ENCODE results near the gene NXNL1. TPM values are rescaled to one million over a fixed set of nuclear protein-coding genes. Genes with fewer than 3 reads are reported as not detected.

The NXNL1 gene
- total RNA-seq, 1 experiment from 2014 or later = not detected

GRCh38 chr19:17484520-17485185 lies 23.9 kb upstream of the NXNL1 start:
- Histone ChIP-seq H4K20me1 (ENCODE audit: insufficient read depth) (no peaks in the 10 kb centered on the region), H3K27me3 (ENCODE audit: insufficient read depth, low read length) (no peaks in the 10 kb centered on the region), H3K36me3 (ENCODE audit: control insufficient read depth in 1 of 2, insufficient read depth in 2 of 2, low read length in 2 of 2) (no peaks in the 10 kb centered on the region), H3K79me2 (ENCODE audit: insufficient read depth, low read length) (0 out of 2 replicates have a peak, but pooled peaks cover 4% of the 10 kb centered on the region), H3K4me3 (replicated peaks in 1 of 2; ENCODE audit: low read depth in 1 of 2, low read length in 2 of 2) (no peak overlapping the region), H3K9me2 (ENCODE audit: insufficient read depth) (no peaks in the 10 kb centered on the region), H3K9ac (ENCODE audit: low read length) (no peak overlapping the region), H3K27ac (ENCODE audit: low read depth, low read length) (no peak overlapping the region), H2AFZ (ENCODE audit: low read depth, low read length, poor library complexity, severe bottlenecking) (no peak overlapping the region), H3K4me1 (ENCODE audit: control insufficient read depth in 1 of 2, insufficient read depth in 2 of 2, low read length in 2 of 2) (peaks cover 18 to 30% of the 10 kb centered on the region in 2 experiments), H3K4me2 (ENCODE audit: low read length) (no peak overlapping the region), H3K9me3 (ENCODE audit: control insufficient read depth in 1 of 2, insufficient read depth in 1 of 2, low read depth in 1 of 2, low read length in 2 of 2) (no peaks in the 10 kb centered on the region)
- ATAC-seq (no peak), DNase-seq (ENCODE audit: low read depth, low spot score) (no peak)
- TF ChIP-seq ZNF274 (IDR thresholded peaks at IDR 0.05; ENCODE audit: low read depth, low read length) (no peak), ZBTB33 (IDR thresholded peaks at IDR 0.05; ENCODE audit: extremely low read depth, insufficient replicate concordance, low read length) (no peak), MAX (IDR thresholded peaks at IDR 0.05) (no peak), POLR2AphosphoS5 (IDR thresholded peaks at IDR 0.05; ENCODE audit: low read depth, low read length) (no peak), CTCF (IDR thresholded peaks at IDR 0.05 in 2 of 3, conservative IDR thresholded peaks at IDR 0.05 in 1 of 3; ENCODE audit: borderline replicate concordance in 1 of 3, insufficient read depth in 1 of 3, low read depth in 2 of 3, low read length in 2 of 3) (no peak), SRF (IDR thresholded peaks at IDR 0.05; ENCODE audit: low read depth) (no peak), CEBPB (IDR thresholded peaks at IDR 0.05; ENCODE audit: low read depth) (no peak), EZH2phosphoT487 (IDR thresholded peaks at IDR 0.05; ENCODE audit: borderline replicate concordance) (no peak), ATF3 (IDR thresholded peaks at IDR 0.05) (no peak), SP1 (IDR thresholded peaks at IDR 0.05; ENCODE audit: low read depth) (no peak), SIN3A (IDR thresholded peaks at IDR 0.05; ENCODE audit: low read depth) (no peak), REST (IDR thresholded peaks at IDR 0.05; ENCODE audit: low read depth) (no peak), FOSL1 (IDR thresholded peaks at IDR 0.05; ENCODE audit: low read depth) (no peak), EGR1 (IDR thresholded peaks at IDR 0.05; ENCODE audit: low read depth) (no peak), RAD21 (IDR thresholded peaks at IDR 0.05; ENCODE audit: low read depth) (no peak)
- POLR2A ChIA-PET = no interaction called here
- no TSS peak for BruUV-seq (replicated peaks)
- intact Hi-C loops (cut with micrococcal nuclease) = no loop called here
- RAD21 ChIA-PET (ENCODE audit: low non-redundant PET in 1 of 2, low total read pairs in 2 of 2, uncharacterized antibody in 2 of 2, unreplicated experiment in 2 of 2) = interaction anchor here in 1 of 2 experiments (0.7 kb wide), 1 partner anchor 95 kb away, joined by 3 read pairs; no protein-coding TSS in a partner anchor
- CTCF ChIA-PET = no interaction called here
